HepG2 (cell line): ENCODE measurements around the gene PGM5. TPM values are rescaled to one million over a fixed set of nuclear protein-coding genes. Genes with fewer than 3 reads are reported as not detected.

ENCODE experiments used
- ATAC-seq: fragments of 200-7000 bp; cut with Tn5 transposase; 3 replicates; pipeline ENCODE4 v1.9.1; 2020; ENCODE audit warnings: mild to moderate bottlenecking, moderate library complexity
- BruUV-seq: library from RNA; stranded (reverse); fragments of 400-500 nt; replicated peaks from 2 replicates; lab custom pipeline; 2021; lab: Mats Ljungman, UMichigan
- CTCF ChIA-PET: fragments of 300-600 bp; formaldehyde crosslinking; extraction: SDS; loops from one replicate; lab custom pipeline; 2021; ENCODE audit warnings: low total read pairs, inconsistent platforms, low intra/inter-chr PET ratio; lab: Yijun Ruan, JAX
- POLR2A ChIA-PET: fragments of 350-600 bp; sonication (Branson Sonifier 250); formaldehyde crosslinking; loops from one replicate; lab custom pipeline; 2020; ENCODE audit warnings: antibody characterized with exemption, inconsistent platforms; lab: Yijun Ruan, JAX
- DNase-seq: peaks from one replicate; pipeline ENCODE4 v3.0.0-alpha.2; 2015; ENCODE audit warnings: low spot score
- FAIRE-seq: peaks from 3 replicates; lab custom pipeline; 2011; peaks lifted over from hg19 to GRCh38; lab: Jason Lieb, UNC
- H2AFZ ChIP-seq: one replicate; pipeline ENCODE4 v1.6.1; 2011; ENCODE audit warnings: low read length, inconsistent platforms
- H3K27ac ChIP-seq: fragments of 300-600 bp; 3 replicates; pipeline ENCODE4 v1.8.0; 2011; ENCODE audit warnings: mixed run types, mild to moderate bottlenecking, mixed read lengths, low read length, inconsistent platforms; ENCODE audit not compliant: insufficient read depth; ENCODE audit errors: extremely low read length
- H3K27me3 ChIP-seq, 2 experiments: fragments of 200-600 bp in 1 of 2; 2 replicates in 1 of 2; 3 replicates in 1 of 2; pipeline versions ENCODE4 v1.6.0 to v1.8.0; 2011; ENCODE audit warnings: low read length in 2 of 2, mild to moderate bottlenecking in 2 of 2, moderate library complexity in 2 of 2, inconsistent platforms in 1 of 2; ENCODE audit not compliant: insufficient read depth in 2 of 2, control insufficient read depth in 1 of 2
- H3K36me3 ChIP-seq, 2 experiments: fragments of 200-600 bp in 1 of 2; replicated peaks in 1 of 2; 2 replicates in 1 of 2; 3 replicates in 1 of 2; pipeline versions ENCODE4 v1.5.1 to v1.8.0; 2011; ENCODE audit warnings: low read length in 2 of 2, inconsistent platforms in 1 of 2; ENCODE audit not compliant: insufficient read depth in 2 of 2, control insufficient read depth in 1 of 2
- H3K4me1 ChIP-seq: 2 replicates; pipeline ENCODE4 v1.5.1; 2012; ENCODE audit warnings: low read length, inconsistent platforms; ENCODE audit not compliant: insufficient read depth
- H3K4me2 ChIP-seq: 2 replicates; pipeline ENCODE4 v1.6.0; 2011; ENCODE audit warnings: low read depth, low read length, inconsistent platforms
- H3K4me3 ChIP-seq, 3 experiments: fragments of 200-600 bp in 1 of 3; sonication (generic), shearing (Covaris generic) in 1 of 3; replicated peaks in 1 of 3; 2 replicates each; pipeline ENCODE4 v1.5.1; 2011 to 2016; ENCODE audit warnings: low read length in 3 of 3, inconsistent platforms in 2 of 3, low read depth in 2 of 3, mild to moderate bottlenecking in 2 of 3, control low read depth in 1 of 3, mixed read lengths in 1 of 3; ENCODE audit not compliant: insufficient read depth in 1 of 3
- H3K79me2 ChIP-seq: one replicate; pipeline ENCODE4 v1.6.1; 2011; ENCODE audit warnings: low read length, inconsistent platforms; ENCODE audit not compliant: insufficient read depth
- H3K9ac ChIP-seq: 2 replicates; pipeline ENCODE4 v1.6.0; 2011; ENCODE audit warnings: mild to moderate bottlenecking, low read depth, low read length, inconsistent platforms; ENCODE audit not compliant: insufficient read depth
- H3K9me3 ChIP-seq: 2 replicates; pipeline ENCODE4 v1.5.1; 2012; ENCODE audit warnings: mild to moderate bottlenecking, low read length
- H4K20me1 ChIP-seq: 2 replicates; pipeline ENCODE4 v1.6.0; 2011; ENCODE audit warnings: inconsistent platforms, mild to moderate bottlenecking, low read length, moderate library complexity; ENCODE audit not compliant: insufficient read depth
- CTCF ChIP-seq: sonication (generic); formaldehyde crosslinking; IDR thresholded peaks from 2 replicates; pipeline ENCODE4 v1.5.0; 2020; ENCODE audit warnings: mild to moderate bottlenecking, missing genetic modification reagents, moderate library complexity
- DNMT1 ChIP-seq: sonication (generic); formaldehyde crosslinking; IDR thresholded peaks from 2 replicates; pipeline ENCODE4 v1.5.1; 2020; ENCODE audit warnings: mild to moderate bottlenecking, missing genetic modification reagents
- GMEB2 ChIP-seq: IDR thresholded peaks from 2 replicates; pipeline ENCODE4 v1.6.1; 2016; ENCODE audit warnings: missing biosample characterization, missing genetic modification reagents, low read depth
- HINFP ChIP-seq: sonication (generic); formaldehyde crosslinking; IDR thresholded peaks from 2 replicates; pipeline ENCODE4 v1.4.0; 2020; ENCODE audit warnings: low read depth, mild to moderate bottlenecking, missing genetic modification reagents
- POLR2A ChIP-seq, 2 experiments: IDR thresholded peaks; 2 replicates each; pipeline ENCODE4 v1.6.1; 2011; ENCODE audit warnings: low read depth in 2 of 2, low read length in 2 of 2, mild to moderate bottlenecking in 1 of 2, moderate library complexity in 1 of 2; ENCODE audit not compliant: insufficient read depth in 1 of 2
- STAG1 ChIP-seq: sonication (generic); formaldehyde crosslinking; IDR thresholded peaks from 2 replicates; pipeline ENCODE4 v1.4.0; 2020; ENCODE audit warnings: missing genetic modification reagents
- ZFP41 ChIP-seq: sonication (generic); formaldehyde crosslinking; IDR thresholded peaks from 2 replicates; pipeline ENCODE4 v1.4.0; 2020; ENCODE audit warnings: mild to moderate bottlenecking, missing genetic modification reagents, borderline replicate concordance
- ZNF382 ChIP-seq: sonication (generic); formaldehyde crosslinking; IDR thresholded peaks from 2 replicates; pipeline ENCODE4 v1.5.0; 2020; ENCODE audit warnings: missing genetic modification reagents, mild to moderate bottlenecking, borderline replicate concordance
- ZNF430 ChIP-seq: sonication (generic); formaldehyde crosslinking; IDR thresholded peaks from 2 replicates; pipeline ENCODE4 v1.9.0; 2021; ENCODE audit warnings: mild to moderate bottlenecking, missing genetic modification reagents
- ZNF687 ChIP-seq: sonication (generic); formaldehyde crosslinking; IDR thresholded peaks from 2 replicates; pipeline ENCODE4 v1.5.1; 2020; ENCODE audit warnings: mild to moderate bottlenecking, missing genetic modification reagents, moderate library complexity
- whole genome bisulfite sequencing: methylation state at CpG from one replicate; pipeline ENCODE4 v1.1.6; 2017; ENCODE audit warnings: low lambda C conversion rate; 5-methylcytosine and 5-hydroxymethylcytosine counted together
- in situ Hi-C: cut with HindIII; loops from 2 replicates; pipeline ENCODE4 v1.10.0; 2017; ENCODE audit warnings: low pct_unique_long_range_greater_than_20kb; ENCODE audit not compliant: extremely low pct_ligation_motif_present
- intact Hi-C: fragments of 100-400 bp; cut with micrococcal nuclease; formaldehyde crosslinking; loops from one replicate; pipeline ENCODE4 v1.10.0; 2022; ENCODE audit not compliant: unreplicated experiment
- polyA plus RNA-seq, 8 experiments: library from polyadenylated mRNA; depleted of rRNA in 3 of 8; stranded (reverse) in 7 of 8; unstranded in 1 of 8; fragments of >200 nt; fragmentation: Illumina TruSeq in 4 of 8; extraction: Trizol in 4 of 8; gene quantifications; 2 replicates each; pipeline versions ENCODE4 v1.2.1 to v1.2.3, GENCODE V29; 2011 to 2016; ENCODE audit warnings: low read depth in 4 of 8, missing spikeins in 1 of 8, mixed read lengths in 1 of 8; ENCODE audit not compliant: insufficient read depth in 1 of 8
- total RNA-seq, 5 experiments: library from RNA; depleted of rRNA; stranded (reverse); fragments of >200 nt; fragmentation: Illumina TruSeq; extraction: Trizol; gene quantifications; 2 replicates each; pipeline ENCODE4 v1.2.3, GENCODE V29; 2016; ENCODE audit warnings: low read depth in 1 of 5

The PGM5 gene
- total and polyA plus RNA-seq, 2 of the 13 experiments (the other 11 are each of a cell fraction or from before 2014, with no cell fraction given) = not detected

DNA sequence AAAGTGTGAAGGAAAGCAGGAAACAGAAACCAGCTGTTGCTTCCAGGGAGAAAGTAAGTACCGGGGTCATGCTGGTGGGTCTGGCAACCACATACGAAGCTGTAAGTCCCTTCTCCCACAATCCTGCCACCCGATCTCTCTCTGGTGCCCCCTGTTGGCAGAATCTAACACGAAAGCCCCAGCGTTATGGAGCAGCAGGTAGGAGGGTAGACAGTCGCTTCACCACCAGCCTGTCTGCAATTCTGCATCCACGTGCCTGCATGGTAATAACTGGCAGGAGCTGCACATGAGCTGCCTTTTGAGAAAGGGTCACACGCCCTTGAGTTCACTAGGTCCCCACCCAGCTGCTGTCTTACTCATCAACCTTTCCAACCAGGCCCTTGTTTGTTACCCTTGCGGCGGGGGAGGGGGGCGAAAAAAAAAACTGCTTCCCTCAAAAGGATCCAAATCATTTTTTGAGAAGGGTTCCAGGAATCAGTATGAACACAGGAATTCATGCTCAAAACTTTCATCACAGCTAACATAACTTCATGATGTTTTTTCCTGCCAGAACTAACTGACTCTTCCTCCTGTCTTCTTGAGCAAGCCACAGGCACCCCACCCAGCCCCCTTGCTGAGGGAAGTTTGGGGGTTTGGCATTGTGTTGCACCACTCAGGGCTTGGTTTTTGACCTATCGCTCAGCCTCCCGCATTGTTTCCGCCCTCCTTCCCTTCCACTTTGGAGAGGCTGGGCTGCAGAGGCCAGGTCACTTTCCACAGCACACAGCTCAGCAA is 203.8 kb downstream of the PGM5 start (continued):
- TF ChIP-seq GMEB2 (CRISPR knock-in tag) = no peak
- TF ChIP-seq HINFP = no peak
- TF ChIP-seq ZFP41 = no peak
- TF ChIP-seq STAG1 (CRISPR knock-in tag) = peak; percentile 22; the same call in 1 of the 2 replicates
- TF ChIP-seq ZNF382 (CRISPR knock-in tag) = no peak
- peak; percentile 60 for TF ChIP-seq CTCF (CRISPR knock-in tag)

DNA sequence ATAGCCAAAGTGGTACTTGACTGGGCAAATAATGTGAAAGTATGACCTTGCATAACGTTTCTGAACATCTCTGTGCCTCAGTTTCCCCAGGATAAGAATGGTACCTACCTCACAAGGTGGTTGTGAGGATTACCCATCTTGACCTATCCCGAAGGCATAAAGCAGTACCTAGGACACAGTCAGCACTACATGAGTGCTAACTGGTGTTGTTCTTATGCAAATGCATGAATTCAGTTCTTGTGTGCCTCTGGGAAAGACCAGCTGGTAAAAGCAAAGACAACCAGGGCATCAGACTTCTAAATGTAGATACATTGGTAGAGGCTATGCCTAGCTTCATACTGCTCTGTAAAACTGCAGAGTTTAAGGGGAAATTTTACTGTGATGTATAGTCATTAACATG is 206.1 kb downstream of the PGM5 start:
- Histone ChIP-seq H3K9ac (no peak overlapping the region), H3K9me3 (no peaks in the 10 kb centered on the region), H3K27me3 (no peaks in the 10 kb centered on the region), H3K4me1 (0 out of 2 replicates have a peak, but pooled peaks cover 5% of the 10 kb centered on the region), H3K79me2 (no peaks in the 10 kb centered on the region), H3K4me3 (no peak overlapping the region), H4K20me1 (no peaks in the 10 kb centered on the region), H2AFZ (no peak overlapping the region), H3K27ac (no peak overlapping the region), H3K36me3 (no peaks in the 10 kb centered on the region), H3K4me2 (no peak overlapping the region)
- no peak for FAIRE-seq
- BruUV-seq = no TSS peak
- 44% methylated on average over 2 of the region's 2 CpGs for WGBS
- CTCF ChIA-PET = no interaction called here
- intact Hi-C loops (loop anchor here (10.0 kb wide), 1 partner anchor 218 kb away; no protein-coding TSS in a partner anchor), in situ Hi-C loops (no loop called here)
- DNase-seq = no peak
- POLR2A ChIA-PET = no interaction called here
- ATAC-seq = no peak
- TF ChIP-seq DNMT1 (no peak), ZNF430 (CRISPR knock-in tag) (no peak), POLR2A (IDR thresholded peaks at IDR 0.05; ENCODE audit: insufficient read depth in 1 of 2, low read depth in 2 of 2, low read length in 2 of 2) (no peak), ZNF687 (CRISPR knock-in tag) (no peak)
